Endothelial cell of umbilical vein (primary cell): Measurements from ENCODE around the gene ARF6. TPM values are rescaled to one million over a fixed set of nuclear protein-coding genes. Genes with fewer than 3 reads are reported as not detected.

Experiments
- BruUV-seq: library from RNA; stranded (reverse); fragments of 400-500 nt; replicated peaks from 2 replicates; lab custom pipeline; 2021; lab: Mats Ljungman, UMichigan
- CTCF ChIA-PET: fragments of 300-600, 350-600 bp; sonication (Branson Sonifier 250); formaldehyde crosslinking; loops from one replicate; lab custom pipeline; 2021; ENCODE audit warnings: antibody characterized with exemption, inconsistent platforms; lab: Charles Lee
- POLR2A ChIA-PET: fragments of 300-600, 350-600 bp; sonication (Branson Sonifier 250); formaldehyde crosslinking; loops from one replicate; lab custom pipeline; 2021; ENCODE audit warnings: antibody characterized with exemption, inconsistent platforms; lab: Charles Lee
- DNase-seq: peaks from one replicate; pipeline ENCODE4 v3.0.0-alpha.2; 2011; ENCODE audit warnings: low read depth, low spot score
- FAIRE-seq: peaks from 2 replicates; lab custom pipeline; 2011; peaks lifted over from hg19 to GRCh38; lab: Jason Lieb, UNC
- H2AFZ ChIP-seq: 2 replicates; pipeline ENCODE4 v1.6.0; 2012; ENCODE audit warnings: low read depth, low read length, control low read depth, inconsistent platforms
- H3K27ac ChIP-seq: 2 replicates; pipeline ENCODE4 v1.5.1; 2011; ENCODE audit warnings: low read depth, mild to moderate bottlenecking, control low read depth, low read length, moderate library complexity; ENCODE audit not compliant: insufficient read depth
- H3K27me3 ChIP-seq, 2 experiments: 2 replicates each; pipeline versions ENCODE4 v1.6.0 to v1.6.1; 2011; ENCODE audit warnings: low read length in 2 of 2, mixed read lengths in 1 of 2; ENCODE audit not compliant: control insufficient read depth in 2 of 2, insufficient read depth in 2 of 2
- H3K36me3 ChIP-seq, 2 experiments: 2 replicates in 1 of 2; 3 replicates in 1 of 2; pipeline ENCODE4 v1.5.1; 2011; ENCODE audit warnings: low read length in 2 of 2, mild to moderate bottlenecking in 1 of 2, moderate library complexity in 1 of 2; ENCODE audit not compliant: control insufficient read depth in 2 of 2, insufficient read depth in 2 of 2; ENCODE audit errors: extremely low read depth in 1 of 2
- H3K4me1 ChIP-seq: 3 replicates; pipeline ENCODE4 v1.5.1; 2011; ENCODE audit warnings: mild to moderate bottlenecking, low read length; ENCODE audit not compliant: control insufficient read depth, insufficient read depth; ENCODE audit errors: extremely low read depth
- H3K4me2 ChIP-seq: 2 replicates; pipeline ENCODE4 v1.6.1; 2011; ENCODE audit warnings: low read length, control low read depth, mixed read lengths; ENCODE audit not compliant: insufficient read depth
- H3K4me3 ChIP-seq, 3 experiments: fragments of 200-600 bp in 1 of 3; sonication (generic), shearing (Covaris generic) in 1 of 3; replicated peaks in 1 of 3; 2 replicates each; pipeline ENCODE4 v1.5.1; 2011 to 2016; ENCODE audit warnings: control low read depth in 3 of 3, low read length in 3 of 3, mild to moderate bottlenecking in 2 of 3, inconsistent platforms in 1 of 3, low read depth in 1 of 3, moderate library complexity in 1 of 3; ENCODE audit not compliant: insufficient read depth in 1 of 3
- H3K79me2 ChIP-seq: 2 replicates; pipeline ENCODE4 v1.6.0; 2012; ENCODE audit warnings: low read length, inconsistent platforms; ENCODE audit not compliant: control insufficient read depth, insufficient read depth
- H3K9ac ChIP-seq: replicated peaks from 2 replicates; pipeline ENCODE3; 2011; ENCODE audit warnings: low read length, control low read depth; ENCODE audit not compliant: insufficient read depth; ENCODE audit errors: extremely low read depth
- H3K9me1 ChIP-seq: replicated peaks from 3 replicates; pipeline ENCODE4 v1.6.0; 2011; ENCODE audit warnings: mild to moderate bottlenecking, low read length; ENCODE audit not compliant: control insufficient read depth, insufficient read depth; ENCODE audit errors: extremely low read depth
- H3K9me3 ChIP-seq: replicated peaks from 2 replicates; pipeline ENCODE4 v1.5.1; 2012; ENCODE audit warnings: low read length, inconsistent platforms; ENCODE audit not compliant: control insufficient read depth, insufficient read depth
- H4K20me1 ChIP-seq: replicated peaks from 2 replicates; pipeline ENCODE3; 2011; ENCODE audit warnings: mild to moderate bottlenecking, low read length; ENCODE audit not compliant: control insufficient read depth, insufficient read depth; ENCODE audit errors: extremely low read depth
- EZH2 ChIP-seq: IDR thresholded peaks from 2 replicates; pipeline ENCODE4 v1.6.1; 2012; ENCODE audit warnings: borderline replicate concordance, low read depth, mild to moderate bottlenecking, moderate library complexity, low read length, inconsistent platforms; ENCODE audit not compliant: severe bottlenecking
- FOS ChIP-seq: IDR thresholded peaks from 2 replicates; pipeline ENCODE4 v1.6.1; 2011; ENCODE audit warnings: mild to moderate bottlenecking, low read length, moderate library complexity, borderline replicate concordance; ENCODE audit not compliant: insufficient read depth
- GATA2 ChIP-seq: IDR thresholded peaks from 2 replicates; pipeline ENCODE4 v1.7.0; 2011; ENCODE audit warnings: low read depth, mild to moderate bottlenecking, moderate library complexity, mixed read lengths, low read length; ENCODE audit not compliant: insufficient read length, insufficient read depth
- JUN ChIP-seq: IDR thresholded peaks from 2 replicates; pipeline ENCODE4 v1.6.1; 2011; ENCODE audit warnings: borderline replicate concordance, low read depth; ENCODE audit not compliant: insufficient read length, insufficient read depth
- MAX ChIP-seq: IDR thresholded peaks from 2 replicates; pipeline ENCODE4 v1.6.1; 2011; ENCODE audit not compliant: insufficient read depth, insufficient read length
- MYC ChIP-seq: IDR thresholded peaks from one replicate; pipeline ENCODE4 v1.6.1; 2011; ENCODE audit warnings: mild to moderate bottlenecking, low read depth, low read length
- POLR2A ChIP-seq: IDR thresholded peaks from 2 replicates; pipeline ENCODE4 v1.6.1; 2012; ENCODE audit warnings: low read depth, mild to moderate bottlenecking, control low read depth, low read length
- POLR2AphosphoS5 ChIP-seq: IDR thresholded peaks from 2 replicates; pipeline ENCODE4 v1.6.1; 2012; ENCODE audit warnings: low read depth, mild to moderate bottlenecking, control low read depth, low read length, moderate library complexity; ENCODE audit not compliant: insufficient read depth
- dilution Hi-C: fragments of 300-500 bp; cut with MboI; formaldehyde crosslinking; loops from one replicate; pipeline ENCODE4 v1.15.0; 2019; ENCODE audit warnings: low sequenced_read_pairs; ENCODE audit not compliant: extremely low pct_ligation_motif_present
- intact Hi-C: fragments of 100-400 bp; cut with micrococcal nuclease; formaldehyde crosslinking; loops from one replicate; pipeline ENCODE4 v1.10.0; 2022
- polyA plus RNA-seq, 4 experiments: library from polyadenylated mRNA; depleted of rRNA in 3 of 4; stranded (reverse) in 3 of 4; unstranded in 1 of 4; fragments of >200 nt; gene quantifications; 2 replicates each; pipeline versions ENCODE4 v1.2.1 to v1.2.3, GENCODE V29; 2011 to 2012; ENCODE audit warnings: missing spikeins in 1 of 4
- total RNA-seq: library from RNA; stranded (reverse); gene quantifications from 2 replicates; pipeline ENCODE4 v1.2.3, GENCODE V29; 2021
- TF ChIP-seq, protein P1 (sequence below), 2 donors: IDR thresholded peaks; 1 replicate in 1 of 2; 2 replicates in 1 of 2; pipeline ENCODE4 v1.5.1; 2011; ENCODE audit warnings: low read length in 2 of 2, mild to moderate bottlenecking in 2 of 2, moderate library complexity in 2 of 2, control low read depth in 1 of 2, inconsistent platforms in 1 of 2, low read depth in 1 of 2; ENCODE audit not compliant: insufficient read depth in 1 of 2; ENCODE audit errors: extremely low read depth in 1 of 2

Gene ARF6
- total and polyA plus RNA-seq, 2 donors (not counting 3 experiments of a cell fraction or from before 2014, with no cell fraction given), result 21.7 to 73.6 TPM

DNA sequence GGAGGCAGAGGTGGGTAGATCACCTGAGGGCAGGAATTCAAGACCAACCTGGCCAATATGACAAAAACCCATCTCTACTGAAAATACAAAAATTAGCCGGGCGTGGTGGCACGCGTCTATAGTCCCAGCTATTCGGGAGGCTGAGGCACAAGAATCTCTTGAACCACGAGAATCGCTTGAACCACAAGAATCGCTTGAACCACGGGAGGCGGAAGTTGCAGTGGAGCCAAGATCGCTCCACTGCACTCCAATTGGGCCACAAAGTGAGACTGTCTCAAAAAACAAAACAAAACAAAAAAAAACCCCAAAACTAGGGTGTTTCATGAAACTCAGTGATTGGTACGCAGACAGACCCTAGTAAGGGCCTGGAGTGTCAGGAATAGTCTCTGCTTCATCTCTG is 6.4 kb upstream of the ARF6 start:
- no TSS peak for BruUV-seq
- Histone ChIP-seq H3K79me2 (no peaks in the 10 kb centered on the region), H3K9me1 (no peaks in the 10 kb centered on the region), H2AFZ (no peak overlapping the region), H3K9me3 (no peaks in the 10 kb centered on the region), H3K27me3 (no peaks in the 10 kb centered on the region), H3K4me1 (no peaks in the 10 kb centered on the region), H3K4me3 (no peak overlapping the region), H3K27ac (no peak overlapping the region), H3K4me2 (no peak overlapping the region), H3K36me3 (no peaks in the 10 kb centered on the region), H4K20me1 (no peaks in the 10 kb centered on the region), H3K9ac (no peak overlapping the region)
- DNase-seq (no peak), FAIRE-seq (no peak)
- intact Hi-C loops (no loop called here), dilution Hi-C loops (no loop called here)
- TF ChIP-seq EZH2, result no peak
- TF ChIP-seq, protein P1, sequence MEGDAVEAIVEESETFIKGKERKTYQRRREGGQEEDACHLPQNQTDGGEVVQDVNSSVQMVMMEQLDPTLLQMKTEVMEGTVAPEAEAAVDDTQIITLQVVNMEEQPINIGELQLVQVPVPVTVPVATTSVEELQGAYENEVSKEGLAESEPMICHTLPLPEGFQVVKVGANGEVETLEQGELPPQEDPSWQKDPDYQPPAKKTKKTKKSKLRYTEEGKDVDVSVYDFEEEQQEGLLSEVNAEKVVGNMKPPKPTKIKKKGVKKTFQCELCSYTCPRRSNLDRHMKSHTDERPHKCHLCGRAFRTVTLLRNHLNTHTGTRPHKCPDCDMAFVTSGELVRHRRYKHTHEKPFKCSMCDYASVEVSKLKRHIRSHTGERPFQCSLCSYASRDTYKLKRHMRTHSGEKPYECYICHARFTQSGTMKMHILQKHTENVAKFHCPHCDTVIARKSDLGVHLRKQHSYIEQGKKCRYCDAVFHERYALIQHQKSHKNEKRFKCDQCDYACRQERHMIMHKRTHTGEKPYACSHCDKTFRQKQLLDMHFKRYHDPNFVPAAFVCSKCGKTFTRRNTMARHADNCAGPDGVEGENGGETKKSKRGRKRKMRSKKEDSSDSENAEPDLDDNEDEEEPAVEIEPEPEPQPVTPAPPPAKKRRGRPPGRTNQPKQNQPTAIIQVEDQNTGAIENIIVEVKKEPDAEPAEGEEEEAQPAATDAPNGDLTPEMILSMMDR (IDR thresholded peaks at IDR 0.05; ENCODE audit: extremely low read depth in 1 of 2, insufficient read depth in 1 of 2, low read depth in 1 of 2, low read length in 2 of 2), result no peak
- no peak for TF ChIP-seq MAX
- TF ChIP-seq GATA2, result no peak
- TF ChIP-seq POLR2AphosphoS5, result no peak
- TF ChIP-seq FOS, result no peak
- TF ChIP-seq JUN, result no peak
- no peak for TF ChIP-seq MYC
- TF ChIP-seq POLR2A, result no peak
- ChIA-PET CTCF (interaction anchor here (2.1 kb wide), 1 partner anchor 21 kb away, joined by 7 read pairs; no protein-coding TSS in a partner anchor), POLR2A (no interaction called here)
